ENCODE data around the gene CLDND2. TPM values are rescaled to one million over a fixed set of nuclear protein-coding genes. Genes with fewer than 3 reads are reported as not detected.
"Not testable (repeated sequence)": the region's sequence is repeated elsewhere in the genome, so short reads cannot be mapped to it uniquely, and the experiment has no call there.

CLDND2 gene
- not detected for total RNA-seq

DNA sequence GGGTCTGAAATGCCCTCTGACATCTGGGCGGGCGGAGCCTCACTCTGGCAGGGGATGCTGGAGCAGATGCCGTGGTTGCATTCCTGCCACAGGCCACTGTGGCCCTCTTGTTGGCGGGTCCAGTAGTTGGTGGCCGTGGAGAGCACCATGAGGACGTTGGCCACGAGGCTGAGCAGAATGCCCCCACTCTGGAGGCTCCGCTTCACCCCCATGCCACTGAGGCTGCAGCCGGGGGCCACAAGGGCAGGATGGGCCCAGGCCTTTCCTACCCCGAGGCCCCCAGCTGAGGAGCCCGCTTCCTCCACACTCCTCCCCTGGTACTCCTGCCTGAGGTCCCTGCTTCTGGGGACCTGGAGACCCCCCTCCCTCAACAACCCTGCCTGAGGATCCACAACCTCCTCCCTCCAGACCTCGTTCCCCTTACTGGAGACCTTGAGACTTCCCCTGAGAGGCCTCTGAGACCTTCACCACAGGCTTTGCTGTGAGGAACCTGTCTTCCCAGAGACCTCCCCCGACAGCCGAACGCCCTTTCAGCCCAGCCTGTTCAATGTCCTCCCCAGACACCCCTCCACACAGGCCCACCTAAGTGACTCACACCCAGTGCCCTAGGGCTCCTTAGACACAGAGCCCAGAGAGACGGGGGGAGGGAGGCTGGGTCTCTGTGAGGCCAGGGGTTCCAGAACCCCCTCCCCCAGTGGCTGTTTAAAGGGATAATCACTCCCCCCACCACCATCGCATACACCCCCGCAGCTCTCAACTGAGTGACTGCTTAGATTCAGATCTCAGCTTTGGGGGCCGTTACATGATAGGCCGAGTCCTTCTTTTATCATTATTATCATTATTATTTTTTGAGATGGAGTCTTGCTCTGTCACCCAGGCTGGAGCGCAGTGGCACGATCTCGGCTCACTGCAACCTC lies at the start of gene CLDND2:
Gene CLDND2 (minus strand): TSS at position 638 of the 917 bp plus-strand sequence. CDS start 426 bp downstream, at position 212.
- intact Hi-C loops (cut with DNase I) = no loop called here
- Histone ChIP-seq H3K36me3 (no peaks in the 10 kb centered on the region), H3K4me1 (peaks cover 22 to 42% (median 27%) of the 10 kb centered on the region in 3 donors), H3K4me3 (peak within 1 kb of the TSS; percentile 75 to 88 (median 82)), H3K27me3 (no peaks in the 10 kb centered on the region), H3K27ac (peak within 1 kb of the TSS; percentile 76 to 99 (median 98)), H3K9me3 (no peaks in the 10 kb centered on the region)
- no peak for DNase-seq
- 76 to 79% methylated on average over 13 to 14 of the region's 23 CpGs for WGBS, 2 donors
- TF ChIP-seq POLR2A (IDR thresholded peaks at IDR 0.05) = no peak
- TF ChIP-seq, protein P1, sequence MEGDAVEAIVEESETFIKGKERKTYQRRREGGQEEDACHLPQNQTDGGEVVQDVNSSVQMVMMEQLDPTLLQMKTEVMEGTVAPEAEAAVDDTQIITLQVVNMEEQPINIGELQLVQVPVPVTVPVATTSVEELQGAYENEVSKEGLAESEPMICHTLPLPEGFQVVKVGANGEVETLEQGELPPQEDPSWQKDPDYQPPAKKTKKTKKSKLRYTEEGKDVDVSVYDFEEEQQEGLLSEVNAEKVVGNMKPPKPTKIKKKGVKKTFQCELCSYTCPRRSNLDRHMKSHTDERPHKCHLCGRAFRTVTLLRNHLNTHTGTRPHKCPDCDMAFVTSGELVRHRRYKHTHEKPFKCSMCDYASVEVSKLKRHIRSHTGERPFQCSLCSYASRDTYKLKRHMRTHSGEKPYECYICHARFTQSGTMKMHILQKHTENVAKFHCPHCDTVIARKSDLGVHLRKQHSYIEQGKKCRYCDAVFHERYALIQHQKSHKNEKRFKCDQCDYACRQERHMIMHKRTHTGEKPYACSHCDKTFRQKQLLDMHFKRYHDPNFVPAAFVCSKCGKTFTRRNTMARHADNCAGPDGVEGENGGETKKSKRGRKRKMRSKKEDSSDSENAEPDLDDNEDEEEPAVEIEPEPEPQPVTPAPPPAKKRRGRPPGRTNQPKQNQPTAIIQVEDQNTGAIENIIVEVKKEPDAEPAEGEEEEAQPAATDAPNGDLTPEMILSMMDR (IDR thresholded peaks at IDR 0.05) = no peak

GRCh38 chr19:51417810-51418157 lies 49.0 kb upstream of the CLDND2 start:
- Histone ChIP-seq H3K36me3 (no peaks in the 10 kb centered on the region), H3K4me1 (peaks cover 0 to 7% (median 0%) of the 10 kb centered on the region in 3 donors), H3K27me3 (peaks cover 0 to 69% (median 0%) of the 10 kb centered on the region in 4 donors), H3K9me3 (no peaks in the 10 kb centered on the region), H3K4me3 (no peak overlapping the region), H3K27ac (peak overlapping the region in 2 of 4 donors; percentile 54 to 63)
- no peak for DNase-seq
- 59 to 77% methylated on average over 2 to 3 of the region's 3 CpGs for WGBS, 2 donors
- TF ChIP-seq, protein P1 (IDR thresholded peaks at IDR 0.05) = no peak
- TF ChIP-seq POLR2A (IDR thresholded peaks at IDR 0.05) = no peak
- intact Hi-C loops (cut with DNase I) = no loop called here

DNA sequence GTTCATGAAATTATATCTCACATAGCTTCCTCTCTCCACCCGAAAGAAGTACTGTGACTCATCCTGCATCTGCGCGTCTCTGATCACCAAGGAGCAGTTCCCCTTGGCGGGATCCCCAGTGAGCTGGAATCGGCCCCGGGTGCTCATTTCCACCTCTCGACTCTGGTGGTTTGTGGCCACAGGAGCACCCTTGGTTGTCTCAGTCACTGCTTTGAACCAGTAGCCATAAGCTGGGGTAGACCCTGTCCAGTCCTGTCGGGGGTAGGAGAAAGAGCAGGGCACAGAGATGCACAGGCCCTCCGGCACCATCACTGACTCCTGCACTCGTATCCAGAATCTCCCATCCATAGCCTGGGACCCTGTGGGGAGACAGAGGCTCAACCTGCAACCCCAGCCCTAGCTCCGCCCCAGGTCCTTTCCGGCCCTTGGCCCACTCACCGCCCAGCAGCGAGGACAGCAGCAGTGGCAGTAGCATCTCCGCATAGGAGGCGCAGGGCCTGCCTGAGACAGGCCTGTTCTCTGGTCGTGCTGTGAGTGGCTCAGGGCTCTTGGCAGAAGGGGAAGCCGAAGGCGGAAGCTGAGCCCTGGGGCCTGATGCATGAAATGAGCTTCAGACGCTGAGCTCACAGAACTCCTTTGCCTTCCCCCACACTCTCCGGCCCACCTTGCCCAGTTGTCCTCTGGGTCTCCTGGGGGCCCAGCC lies 48.5 kb upstream of the CLDND2 start, which contains the start of gene SIGLEC10:
Gene SIGLEC10 (minus strand): TSS at position 536 of the 703 bp plus-strand sequence. CDS start 61 bp downstream, at position 475.
- H3K27ac ChIP-seq = peak within 1 kb of the TSS in 2 of 4 donors; percentile 54 to 63
- 45 to 53% methylated on average over 10 to 14 of the region's 21 CpGs for WGBS, 2 donors
- intact Hi-C loops (cut with DNase I) = no loop called here
- peak; percentile 38 for DNase-seq
- no peaks in the 10 kb centered on the region for H3K36me3 ChIP-seq
- no peaks in the 10 kb centered on the region for H3K9me3 ChIP-seq
- TF ChIP-seq POLR2A (IDR thresholded peaks at IDR 0.05) = peak in 1 of 4 donors; percentile 24
- TF ChIP-seq, protein P1 (IDR thresholded peaks at IDR 0.05) = no peak
- H3K4me3 ChIP-seq = peak within 1 kb of the TSS in 1 of 4 donors; percentile 39
- H3K4me1 ChIP-seq = peaks cover 0 to 7% (median 0%) of the 10 kb centered on the region in 3 donors
- peaks cover 0 to 64% (median 0%) of the 10 kb centered on the region in 4 donors for H3K27me3 ChIP-seq

DNA sequence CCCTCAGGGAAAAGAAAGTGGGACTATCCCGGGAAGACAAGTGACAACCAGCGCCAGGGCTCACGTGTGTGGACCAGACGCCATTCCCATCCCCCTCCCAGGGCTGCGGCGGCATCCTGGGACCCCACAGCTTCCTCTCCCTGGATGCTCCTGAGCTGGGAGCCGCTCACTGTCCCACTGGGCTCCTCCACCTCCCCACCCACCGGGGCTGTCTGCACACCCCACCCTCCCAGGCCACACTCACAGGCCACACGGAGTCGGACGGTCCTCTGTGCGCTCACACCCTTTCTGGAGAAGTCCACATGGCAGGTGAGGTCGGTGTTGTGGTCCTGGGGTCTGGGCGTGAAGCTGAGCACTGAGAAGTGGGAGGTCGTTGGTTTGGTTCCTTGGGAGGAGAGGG lies 47.6 kb upstream of the CLDND2 start:
- H3K4me1 ChIP-seq; DNase-seq; H3K9me3 ChIP-seq; intact Hi-C loops (cut with DNase I); H3K36me3 ChIP-seq: not testable (repeated sequence)
- Histone ChIP-seq H3K27ac (peak overlapping the region in 2 of 4 donors; percentile 29 to 52), H3K4me3 (peak overlapping the region in 1 of 4 donors; percentile 39), H3K27me3 (peaks cover 0 to 55% (median 0%) of the 10 kb centered on the region in 4 donors)
- 48 to 73% methylated on average over 4 to 5 of the region's 15 CpGs for WGBS, 2 donors

GRCh38 chr19:51415187-51415586 lies 46.4 kb upstream of the CLDND2 start:
- Histone ChIP-seq H3K4me3 (no peak overlapping the region), H3K27ac (no peak overlapping the region), H3K4me1 (no peaks in the 10 kb centered on the region), H3K36me3 (no peaks in the 10 kb centered on the region), H3K9me3 (no peaks in the 10 kb centered on the region), H3K27me3 (peaks cover 0 to 43% (median 0%) of the 10 kb centered on the region in 4 donors)
- no peak for TF ChIP-seq POLR2A (IDR thresholded peaks at IDR 0.05)
- TF ChIP-seq, protein P1 (IDR thresholded peaks at IDR 0.05) = no peak
- intact Hi-C loops (cut with DNase I) = no loop called here
- WGBS, 2 donors = 40% methylated on average over 1 of the region's 12 CpGs; no CpG with 5 or more reads in 1 of the 2 donors
- no peak for DNase-seq

Data from esophagus squamous epithelium (tissue), 5 donors.